SK-N-MC (cell line): ENCODE results near the gene PLD3.

Source experiments
- EZH2 ChIP-seq: fragments of 200-600 bp; sonication (generic); IDR thresholded peaks from one replicate; pipeline ENCODE4 v1.6.1; 2017; ENCODE audit warnings: antibody characterized with exemption
- FOXP2 ChIP-seq: optimal IDR thresholded peaks from 2 replicates; pipeline ENCODE3; 2011; ENCODE audit warnings: mild to moderate bottlenecking, moderate library complexity; ENCODE audit not compliant: insufficient read depth; ENCODE audit errors: extremely low read length, control extremely low read depth
- POLR2AphosphoS5 ChIP-seq: IDR thresholded peaks from 2 replicates; pipeline ENCODE4 v1.6.1; 2012; ENCODE audit warnings: mild to moderate bottlenecking, low read depth, low read length, borderline replicate concordance

- no peak for TF ChIP-seq POLR2AphosphoS5
- no peak for TF ChIP-seq EZH2
- no peak for TF ChIP-seq FOXP2
Measured at GRCh38 chr19:40411958-40412499, 63.5 kb downstream of the PLD3 start.
